Activated B cell treated with CpG ODN at 0.5 μM for 24 hours (primary cell): ENCODE results near the gene ADISSP. TPM values are rescaled to one million over a fixed set of nuclear protein-coding genes. Genes with fewer than 3 reads are reported as not detected.
A peak's percentile ranks its signal among the peaks of the same experiment; 100 is the strongest.

Source experiments
- ATAC-seq: fragments of 200-7000 bp; cut with Tn5 transposase; one replicate; pipeline ENCODE4 v1.10.0; 2021; ENCODE audit warnings: low read depth, mild to moderate bottlenecking, moderate library complexity
- CTCF ChIA-PET: fragments of 350-600 bp; sonication (Branson Sonifier 250); formaldehyde crosslinking; loops from one replicate; lab custom pipeline; 2021; ENCODE audit warnings: antibody characterized with exemption; lab: Charles Lee
- POLR2A ChIA-PET: fragments of 350-600 bp; sonication (Branson Sonifier 250); formaldehyde crosslinking; loops from one replicate; lab custom pipeline; 2021; ENCODE audit warnings: antibody characterized with exemption; lab: Charles Lee
- DNase-seq: peaks from one replicate; pipeline ENCODE4 v3.0.0; 2022
- H3K27ac Mint-ChIP-seq: one replicate; pipeline ENCODE4 v1.8.0; 2020; ENCODE audit warnings: mixed read lengths
- H3K27me3 Mint-ChIP-seq: one replicate; pipeline ENCODE4 v1.8.0; 2021; ENCODE audit warnings: mixed read lengths
- H3K36me3 Mint-ChIP-seq: one replicate; pipeline ENCODE4 v1.8.0; 2021; ENCODE audit warnings: low read depth, mixed read lengths
- H3K4me1 Mint-ChIP-seq: one replicate; pipeline ENCODE4 v1.8.0; 2021; ENCODE audit warnings: mixed read lengths
- H3K4me3 Mint-ChIP-seq: one replicate; pipeline ENCODE4 v1.8.0; 2020; ENCODE audit warnings: mild to moderate bottlenecking, mixed read lengths
- H3K9me3 Mint-ChIP-seq: one replicate; pipeline ENCODE4 v1.8.0; 2020; ENCODE audit warnings: mixed read lengths
- intact Hi-C: fragments of 100-400 bp; cut with micrococcal nuclease; formaldehyde crosslinking; loops from one replicate; pipeline ENCODE4 v1.15.1; 2024
- total RNA-seq: library from RNA; stranded (reverse); gene quantifications from 2 replicates; pipeline ENCODE4 v1.2.3, GENCODE V29; 2022
- TF ChIP-seq, protein P1 (sequence below): fragments of 200-600 bp; IDR thresholded peaks from one replicate; pipeline ENCODE4 v1.8.0; 2022; ENCODE audit warnings: antibody characterized with exemption, mild to moderate bottlenecking

Gene ADISSP
- total RNA-seq, 1 donor from 2014 or later, result 29.9 TPM

DNA sequence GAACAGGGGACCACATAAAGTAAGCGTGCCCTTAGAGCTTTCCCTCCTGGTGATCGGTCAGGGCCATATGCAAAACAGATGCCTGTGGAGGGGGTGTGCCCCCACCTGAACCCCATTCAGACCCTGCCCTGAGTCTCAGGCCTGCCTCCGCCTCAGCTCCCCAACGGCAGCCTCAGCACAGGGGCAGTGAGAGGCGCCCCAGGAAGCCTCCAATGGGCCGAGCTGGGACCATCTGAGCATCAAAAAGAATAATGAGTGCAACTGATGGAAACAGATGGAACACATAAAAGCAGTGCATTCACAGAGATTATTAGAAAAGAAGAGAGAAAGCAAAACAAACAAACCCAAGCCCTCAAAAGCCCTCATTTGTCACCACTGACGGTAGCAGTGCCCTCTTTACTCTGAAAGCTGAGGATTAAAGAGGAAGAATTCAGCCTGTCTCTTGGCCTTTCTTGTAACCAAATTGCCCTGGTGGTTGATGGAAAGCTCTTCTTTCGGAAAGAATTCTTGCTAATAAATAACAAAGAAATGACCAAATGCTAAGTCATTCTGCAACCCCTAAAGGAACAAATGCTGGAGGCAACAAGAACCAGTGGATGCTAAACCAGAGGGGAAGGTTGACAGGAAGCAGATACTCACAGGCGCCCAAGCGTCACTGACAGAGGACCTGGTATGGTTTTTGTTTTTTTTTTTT is 6.8 kb downstream of the ADISSP start:
- Mint-ChIP-seq H3K27me3 (no peaks in the 10 kb centered on the region), H3K4me1 (peaks cover 17% of the 10 kb centered on the region), H3K4me3 (no peak overlapping the region), H3K9me3 (no peaks in the 10 kb centered on the region), H3K27ac (no peak overlapping the region), H3K36me3 (peaks cover 17% of the 10 kb centered on the region)
- ChIA-PET POLR2A (interaction anchor here (0.7 to 1.6 kb wide), 2 partner anchors 26 to 590 kb away, joined by 4 to 5 read pairs; partner anchors contain the start of gene CENPB), CTCF (no interaction called here)
- ATAC-seq (peak; percentile 37), DNase-seq (no peak)
- TF ChIP-seq, protein P1, sequence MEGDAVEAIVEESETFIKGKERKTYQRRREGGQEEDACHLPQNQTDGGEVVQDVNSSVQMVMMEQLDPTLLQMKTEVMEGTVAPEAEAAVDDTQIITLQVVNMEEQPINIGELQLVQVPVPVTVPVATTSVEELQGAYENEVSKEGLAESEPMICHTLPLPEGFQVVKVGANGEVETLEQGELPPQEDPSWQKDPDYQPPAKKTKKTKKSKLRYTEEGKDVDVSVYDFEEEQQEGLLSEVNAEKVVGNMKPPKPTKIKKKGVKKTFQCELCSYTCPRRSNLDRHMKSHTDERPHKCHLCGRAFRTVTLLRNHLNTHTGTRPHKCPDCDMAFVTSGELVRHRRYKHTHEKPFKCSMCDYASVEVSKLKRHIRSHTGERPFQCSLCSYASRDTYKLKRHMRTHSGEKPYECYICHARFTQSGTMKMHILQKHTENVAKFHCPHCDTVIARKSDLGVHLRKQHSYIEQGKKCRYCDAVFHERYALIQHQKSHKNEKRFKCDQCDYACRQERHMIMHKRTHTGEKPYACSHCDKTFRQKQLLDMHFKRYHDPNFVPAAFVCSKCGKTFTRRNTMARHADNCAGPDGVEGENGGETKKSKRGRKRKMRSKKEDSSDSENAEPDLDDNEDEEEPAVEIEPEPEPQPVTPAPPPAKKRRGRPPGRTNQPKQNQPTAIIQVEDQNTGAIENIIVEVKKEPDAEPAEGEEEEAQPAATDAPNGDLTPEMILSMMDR, result no peak
- intact Hi-C loops, result loop anchor here (10.0 kb wide), 1 partner anchor 556 kb away; the partner anchor contains the start of genes DDRGK1 and ITPA

- ATAC-seq, result no peak
- Mint-ChIP-seq H3K4me1 (peaks cover 11% of the 10 kb centered on the region), H3K4me3 (no peak overlapping the region), H3K27ac (no peak overlapping the region), H3K36me3 (peaks cover 18% of the 10 kb centered on the region), H3K9me3 (no peaks in the 10 kb centered on the region), H3K27me3 (no peaks in the 10 kb centered on the region)
- POLR2A ChIA-PET, result interaction anchor here (1.6 kb wide), 1 partner anchor 27 kb away, joined by 4 read pairs; the partner anchor contains the start of gene CENPB
- CTCF ChIA-PET, result no interaction called here
- intact Hi-C loops, result loop anchor here (10.0 kb wide), 1 partner anchor 555 kb away; the partner anchor contains the start of genes DDRGK1 and ITPA
- TF ChIP-seq, protein P1, result no peak
- DNase-seq, result no peak
Measured at GRCh38 chr20:3759884-3760283, 7.7 kb downstream of the ADISSP start.

DNA sequence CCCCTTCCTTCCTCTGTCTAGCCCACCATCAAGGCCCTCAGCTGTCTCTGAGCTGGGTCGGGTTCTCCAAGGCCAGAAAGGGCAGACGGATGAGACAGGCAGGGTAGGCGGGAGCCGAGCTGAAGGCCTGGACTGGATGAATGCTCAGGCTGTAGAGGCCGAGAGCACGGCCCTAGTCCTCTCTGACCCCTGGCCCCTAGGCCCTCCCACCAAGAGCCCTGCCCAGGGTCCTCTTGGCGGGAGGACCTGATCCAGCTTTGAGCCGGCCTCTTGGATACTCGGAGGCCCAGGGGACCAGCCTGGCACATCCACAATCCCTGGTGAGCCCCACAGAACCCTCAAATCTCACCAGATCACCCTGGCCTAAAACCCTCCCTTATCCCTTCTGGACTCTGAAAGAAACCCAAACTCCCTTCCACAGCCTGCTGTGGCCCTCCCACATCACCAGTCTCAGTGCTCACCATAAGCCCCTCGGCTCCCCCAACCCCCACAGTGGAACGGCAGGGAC is 8.2 kb downstream of the ADISSP start:
- H3K27ac Mint-ChIP-seq, result no peak overlapping the region
- no peaks in the 10 kb centered on the region for H3K9me3 Mint-ChIP-seq
- no peak overlapping the region for H3K4me3 Mint-ChIP-seq
- peaks cover 21% of the 10 kb centered on the region for H3K36me3 Mint-ChIP-seq
- peaks cover 11% of the 10 kb centered on the region for H3K4me1 Mint-ChIP-seq
- TF ChIP-seq, protein P1, result no peak
- intact Hi-C loops, result no loop called here
- no peak for ATAC-seq
- ChIA-PET POLR2A (interaction anchor here (1.6 kb wide), 1 partner anchor 27 kb away, joined by 4 read pairs; the partner anchor contains the start of gene CENPB), CTCF (no interaction called here)
- no peak for DNase-seq
- H3K27me3 Mint-ChIP-seq, result no peaks in the 10 kb centered on the region

- intact Hi-C loops, result no loop called here
- Mint-ChIP-seq H3K4me3 (no peak overlapping the region), H3K36me3 (peaks cover 21% of the 10 kb centered on the region), H3K27me3 (no peaks in the 10 kb centered on the region), H3K9me3 (no peaks in the 10 kb centered on the region), H3K4me1 (peaks cover 11% of the 10 kb centered on the region), H3K27ac (no peak overlapping the region)
- POLR2A ChIA-PET, result no interaction called here
- CTCF ChIA-PET, result no interaction called here
- ATAC-seq (no peak), DNase-seq (no peak)
- TF ChIP-seq, protein P1, result no peak
Measured at GRCh38 chr20:3758566-3758965, 9.0 kb downstream of the ADISSP start.

- DNase-seq (no peak), ATAC-seq (no peak)
- intact Hi-C loops, result no loop called here
- TF ChIP-seq, protein P1, result no peak
- ChIA-PET CTCF (interaction anchor here (1.7 kb wide), 1 partner anchor 11 kb away, joined by 5 read pairs; no protein-coding TSS in a partner anchor), POLR2A (interaction anchor here (1.4 kb wide), 1 partner anchor 11 kb away, joined by 4 read pairs; no protein-coding TSS in a partner anchor)
- peaks cover 23% of the 10 kb centered on the region for H3K36me3 Mint-ChIP-seq
- no peaks in the 10 kb centered on the region for H3K9me3 Mint-ChIP-seq
- H3K27ac Mint-ChIP-seq, result no peak overlapping the region
- H3K4me1 Mint-ChIP-seq, result peaks cover 16% of the 10 kb centered on the region
- H3K4me3 Mint-ChIP-seq, result no peak overlapping the region
- no peaks in the 10 kb centered on the region for H3K27me3 Mint-ChIP-seq
Measured at GRCh38 chr20:3757268-3757667, 10.3 kb downstream of the ADISSP start.
